GM18499 (cell line): ENCODE measurements around the gene NDUFA1.
"Not testable (repeated sequence)": the region's sequence is repeated elsewhere in the genome, so short reads cannot be mapped to it uniquely, and the experiment has no call there.

ENCODE experiments used
- ATAC-seq: cut with Tn5 transposase; IDR thresholded peaks from one replicate; pipeline ENCODE4 v1.9.1; 2021; ENCODE audit warnings: moderate number of reproducible peaks; ENCODE audit not compliant: insufficient read depth, unreplicated experiment

The NDUFA1 gene

DNA sequence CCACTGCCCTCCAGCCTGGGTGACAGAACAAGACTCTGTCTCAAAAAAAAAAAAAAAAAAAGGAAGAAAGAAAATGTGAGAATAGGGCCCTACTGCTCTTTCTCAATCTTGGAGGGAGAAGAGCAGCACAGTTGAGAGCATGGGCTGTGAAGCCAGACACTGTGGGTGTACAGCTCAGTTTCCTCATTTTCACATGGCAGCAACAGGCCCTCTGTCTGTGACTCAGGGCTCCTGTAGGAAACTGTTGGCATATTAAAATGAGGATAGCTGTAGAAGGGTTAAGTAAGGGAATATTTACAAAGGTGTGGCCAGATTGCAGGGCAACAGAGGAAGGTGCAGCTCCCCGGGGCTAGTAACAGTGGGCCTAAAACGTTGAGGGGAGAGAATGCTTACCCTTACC lies 27.5 kb downstream of the NDUFA1 start:
- ATAC-seq, result no peak

DNA sequence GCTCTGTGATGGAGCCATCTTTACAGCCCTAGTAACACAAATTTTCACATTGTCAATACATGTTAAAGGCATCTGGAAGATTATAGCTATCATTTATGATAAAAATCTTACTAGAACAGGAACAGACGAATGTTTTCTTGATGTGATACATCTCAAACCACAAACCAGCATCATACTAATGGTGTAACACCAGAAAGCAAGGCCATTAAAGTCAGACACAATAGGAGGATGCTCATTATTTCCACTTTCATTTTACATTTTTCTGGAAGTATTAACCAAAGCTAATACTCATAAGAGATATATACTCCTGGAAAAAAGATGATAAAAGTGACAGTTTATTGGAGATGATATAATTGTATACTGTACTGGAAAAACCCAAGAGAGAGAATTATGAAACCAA lies 29.3 kb downstream of the NDUFA1 start:
- ATAC-seq, result no peak

DNA sequence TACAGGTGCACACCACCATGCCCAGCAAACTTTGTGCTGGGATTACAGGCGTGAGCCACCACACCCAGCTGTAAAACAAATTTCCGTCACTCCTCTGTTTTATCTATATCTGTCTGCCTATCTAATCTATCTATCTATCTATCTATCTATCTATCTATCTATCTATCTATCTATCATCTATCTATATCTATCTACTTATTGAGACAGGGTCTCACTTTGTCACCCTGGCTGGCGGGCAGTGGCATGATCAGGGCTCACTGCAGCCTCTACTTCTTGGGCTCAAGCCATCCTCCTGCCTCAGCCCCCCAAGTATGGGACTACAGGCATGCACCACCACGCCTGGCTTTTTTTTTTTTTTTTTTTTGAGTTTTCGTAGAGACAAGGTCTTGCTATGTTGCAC lies 44.7 kb downstream of the NDUFA1 start:
- ATAC-seq, result no peak

DNA sequence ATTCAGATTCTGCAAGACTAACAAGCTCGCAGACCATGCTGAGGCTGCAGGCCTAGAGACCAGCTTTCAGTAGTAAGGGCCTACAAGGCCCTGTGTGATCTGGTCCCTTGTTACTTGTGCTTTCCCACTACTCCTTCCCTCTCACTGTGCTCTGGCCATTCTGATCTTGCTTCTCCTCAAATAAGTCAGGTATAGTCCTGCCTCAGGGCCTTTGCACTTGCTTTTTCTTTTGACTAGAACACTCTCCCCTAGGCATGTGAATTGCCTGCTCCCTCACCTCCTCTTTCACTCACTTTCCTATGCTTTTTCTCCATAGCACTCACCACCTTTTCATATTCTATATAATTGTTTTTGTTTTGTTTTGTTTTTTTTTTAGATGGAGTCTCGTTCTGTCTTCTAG lies 46.2 kb downstream of the NDUFA1 start:
- ATAC-seq, result no peak

DNA sequence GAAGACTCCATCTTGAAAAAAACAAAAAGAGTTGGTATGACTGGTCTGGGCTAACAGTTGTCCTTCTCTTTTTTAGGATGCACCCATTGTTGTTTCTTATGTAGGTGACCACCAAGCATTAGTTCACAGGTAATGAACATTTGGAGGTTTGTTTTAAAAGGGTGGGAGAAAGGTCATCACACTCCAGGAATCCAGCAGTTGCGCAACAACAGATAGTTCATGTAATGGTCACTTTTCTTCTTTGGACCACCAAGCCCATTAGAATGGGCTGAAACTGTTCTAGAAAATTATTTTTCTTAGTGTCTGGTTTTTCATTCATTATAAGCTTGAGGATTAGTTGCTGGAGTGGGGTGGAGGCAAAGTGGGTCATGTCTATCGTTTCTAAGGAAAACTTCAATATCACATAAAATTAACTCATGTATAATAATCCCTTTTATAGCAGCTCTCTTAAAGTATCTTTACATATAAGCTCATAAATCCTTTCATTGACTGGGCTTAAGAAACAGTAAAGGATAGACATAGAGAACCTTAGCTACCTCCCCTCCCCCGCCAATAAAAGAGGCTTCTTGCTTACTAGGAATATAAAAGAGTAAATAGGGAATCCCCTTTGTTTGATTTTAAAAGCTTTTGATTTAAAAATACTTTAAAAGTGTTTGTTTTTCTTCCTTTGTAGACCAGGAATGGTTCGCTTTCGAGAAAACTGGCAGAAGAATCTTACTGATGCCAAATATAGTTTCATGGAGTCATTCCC lies 48.4 kb downstream of the NDUFA1 start:
- ATAC-seq, result no peak

DNA sequence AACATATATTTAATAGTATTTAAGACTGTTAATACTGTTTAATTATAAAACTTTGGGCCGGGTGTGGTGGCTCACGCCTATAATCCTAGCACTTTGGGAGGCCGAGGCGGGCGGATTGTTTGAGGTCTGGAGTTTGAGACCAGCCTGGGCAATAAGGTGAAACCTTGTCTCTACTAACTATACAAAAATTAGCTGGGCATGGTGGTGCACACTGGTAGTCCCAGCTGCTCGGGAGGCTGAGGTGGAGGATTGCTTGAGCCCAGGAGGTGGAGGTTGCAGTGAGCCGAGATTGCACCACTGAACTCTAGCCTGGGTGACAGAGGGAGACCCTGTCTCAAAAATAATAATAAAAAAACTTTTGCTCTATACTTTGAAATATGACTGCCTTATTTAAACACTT lies 50.8 kb downstream of the NDUFA1 start:
- not testable (repeated sequence) for ATAC-seq
